ENCODE data around the gene RPL10.

RPL10 gene

DNA sequence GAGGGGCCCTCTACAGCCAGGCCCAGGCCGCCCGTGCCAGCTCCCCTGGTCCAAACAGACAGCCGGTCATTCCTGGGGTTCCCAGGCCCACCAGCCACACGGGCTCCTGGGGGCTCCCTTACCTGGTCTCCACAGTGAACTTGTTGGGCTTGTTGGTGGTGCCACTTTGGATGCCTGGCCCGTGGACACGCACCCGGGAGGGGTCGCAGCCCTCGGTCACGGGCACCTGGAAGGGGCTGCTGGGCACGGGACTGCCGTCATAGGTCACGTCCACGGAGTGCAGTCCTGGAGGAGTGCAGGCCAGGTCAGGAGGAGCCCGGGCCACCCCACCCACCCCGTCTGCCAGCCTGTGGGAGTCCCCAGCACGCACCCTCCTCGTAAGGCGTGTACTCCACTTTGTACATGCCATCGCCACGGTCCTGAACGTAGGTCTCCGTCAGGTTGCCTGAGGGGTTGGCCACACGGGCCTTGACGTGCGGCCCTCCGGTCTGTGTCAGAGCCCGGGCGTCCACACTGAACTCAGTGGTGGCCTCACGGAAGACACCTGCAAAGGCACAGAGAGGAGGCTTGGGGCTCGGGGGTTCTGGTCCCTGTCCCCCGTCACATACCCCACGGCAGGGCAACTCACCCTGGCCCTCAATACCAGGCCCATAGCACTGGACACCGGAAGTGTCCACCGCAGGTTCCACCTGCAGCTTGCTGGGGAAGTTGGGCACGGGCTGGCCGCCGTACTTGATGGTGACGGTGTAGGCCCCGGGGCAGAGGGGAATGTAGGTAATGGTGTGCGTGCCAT, 38.6 kb upstream of the RPL10 start:
- H3K4me1 ChIP-seq, result no peaks in the 10 kb centered on the region
- H3K27me3 ChIP-seq, result no peaks in the 10 kb centered on the region
- peaks cover 98% of the 10 kb centered on the region for H3K36me3 ChIP-seq
- peaks cover 47% of the 10 kb centered on the region for H4K20me1 ChIP-seq
- H3K4me3 ChIP-seq, result no peak overlapping the region
- no peak overlapping the region for H3K9ac ChIP-seq
- H3K27ac ChIP-seq, result no peak overlapping the region
- TF ChIP-seq Cebpa-rat (IDR thresholded peaks at IDR 0.05), result no peak
- no peak overlapping the region for H3K4me2 ChIP-seq
- peaks cover 45% of the 10 kb centered on the region for H3K9me3 ChIP-seq

DNA sequence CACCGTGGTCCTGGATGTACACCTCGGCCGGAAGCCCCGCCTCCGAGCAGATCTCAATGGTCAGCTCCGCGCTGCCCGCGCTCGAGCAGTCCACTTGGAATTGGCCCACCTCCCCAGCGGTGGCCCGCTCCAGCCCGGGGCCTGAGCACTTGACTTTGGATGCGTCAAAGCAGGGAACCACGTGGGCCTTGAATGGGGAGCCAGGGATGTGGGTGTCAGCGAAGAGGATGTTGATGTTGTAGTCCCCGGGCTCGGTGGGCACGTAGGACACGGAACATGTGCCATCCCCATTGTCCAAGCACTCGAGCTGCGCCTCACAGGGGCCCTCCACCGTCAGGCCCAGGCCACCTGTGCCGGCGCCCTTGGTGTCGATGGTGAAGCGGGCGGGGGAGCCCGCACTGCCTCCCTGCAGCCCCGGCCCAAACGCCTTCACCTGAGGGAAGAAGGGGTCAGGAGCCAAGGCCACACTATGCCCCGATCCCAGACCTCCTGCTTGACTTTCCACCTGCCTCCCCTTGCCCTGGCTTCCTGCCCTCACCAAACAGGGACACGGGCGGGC, 37.9 kb upstream of the RPL10 start:
- Histone ChIP-seq H3K9me3 (peaks cover 50% of the 10 kb centered on the region), H3K4me2 (no peak overlapping the region), H3K4me1 (no peaks in the 10 kb centered on the region), H4K20me1 (peaks cover 52% of the 10 kb centered on the region), H3K9ac (no peak overlapping the region), H3K4me3 (no peak overlapping the region), H3K36me3 (peaks cover 98% of the 10 kb centered on the region), H3K27me3 (no peaks in the 10 kb centered on the region), H3K27ac (no peak overlapping the region)
- TF ChIP-seq Cebpa-rat (IDR thresholded peaks at IDR 0.05), result no peak

DNA sequence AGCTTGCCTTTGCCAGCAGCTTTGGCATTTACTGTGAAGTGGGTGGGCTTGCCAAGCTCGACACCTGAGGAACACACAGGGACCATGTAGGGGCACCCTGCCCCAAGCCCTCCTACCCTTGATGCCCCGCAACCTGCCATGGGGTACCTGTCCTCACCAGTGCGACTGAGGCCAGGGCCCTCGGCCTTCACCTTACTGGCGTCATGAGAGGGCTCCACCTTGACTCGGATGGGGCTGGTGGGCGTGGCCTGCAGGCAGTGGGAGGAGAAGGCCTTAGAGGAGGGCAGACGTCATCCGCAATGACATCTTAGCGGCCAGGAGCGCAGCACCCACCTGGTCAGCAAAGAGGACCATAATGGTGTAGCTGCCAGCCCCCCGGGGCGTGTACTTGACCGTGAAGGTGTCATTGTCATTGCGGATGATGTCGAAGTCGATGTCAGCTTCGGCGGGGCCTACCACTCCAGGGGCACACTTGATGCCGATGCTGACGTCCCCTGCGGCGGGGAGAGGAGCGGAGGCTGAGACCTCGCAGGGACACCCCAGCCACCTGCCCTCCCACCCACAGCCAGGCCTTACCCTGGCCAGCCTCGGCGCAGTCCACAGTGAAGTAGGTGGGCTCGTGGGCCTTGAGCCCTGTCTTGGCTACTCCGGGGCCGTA, 36.0 kb upstream of the RPL10 start:
- Histone ChIP-seq H3K4me1 (no peaks in the 10 kb centered on the region), H4K20me1 (peaks cover 50% of the 10 kb centered on the region), H3K4me2 (no peak overlapping the region), H3K4me3 (no peak overlapping the region), H3K36me3 (peaks cover 99% of the 10 kb centered on the region), H3K27ac (no peak overlapping the region), H3K9ac (no peak overlapping the region), H3K9me3 (peaks cover 53% of the 10 kb centered on the region), H3K27me3 (no peaks in the 10 kb centered on the region)
- TF ChIP-seq Cebpa-rat (IDR thresholded peaks at IDR 0.05), result no peak

DNA sequence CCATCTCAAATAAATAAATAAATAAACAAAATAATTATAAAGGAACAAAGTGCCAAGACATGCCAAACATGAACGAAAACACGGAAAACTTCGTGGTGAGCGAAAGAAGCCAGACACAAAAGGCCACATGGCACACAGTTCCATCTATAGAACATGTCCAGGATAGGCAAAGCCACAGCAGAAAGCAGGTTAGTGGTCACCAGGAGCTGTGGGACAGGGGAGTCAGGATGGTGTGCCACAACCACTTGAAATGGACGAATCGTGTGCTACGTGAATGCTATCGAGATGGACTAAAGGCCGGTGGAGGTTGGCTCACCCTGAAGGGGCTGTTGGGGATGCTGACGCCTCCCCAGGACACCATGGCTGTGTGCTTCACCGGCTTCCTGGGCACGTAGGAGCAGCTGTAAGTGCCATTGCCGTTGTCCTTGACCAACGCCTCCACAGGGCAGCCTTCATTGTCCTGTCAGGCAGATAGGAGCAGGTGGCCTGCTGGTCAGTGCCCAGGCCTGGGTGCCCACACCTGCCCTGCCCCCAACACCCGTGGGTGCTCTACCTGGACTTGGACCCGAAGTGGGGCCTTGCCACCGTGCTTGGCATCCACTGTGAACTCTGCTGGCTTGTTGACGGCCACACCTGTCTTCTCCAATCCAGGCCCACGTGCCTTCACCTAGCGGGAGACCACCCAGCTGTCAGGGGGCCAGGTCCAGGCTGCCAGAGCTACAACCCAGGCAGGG, 34.3 kb upstream of the RPL10 start:
- no peak for TF ChIP-seq Cebpa-rat (IDR thresholded peaks at IDR 0.05)
- Histone ChIP-seq H4K20me1 (peaks cover 51% of the 10 kb centered on the region), H3K27me3 (no peaks in the 10 kb centered on the region)

DNA sequence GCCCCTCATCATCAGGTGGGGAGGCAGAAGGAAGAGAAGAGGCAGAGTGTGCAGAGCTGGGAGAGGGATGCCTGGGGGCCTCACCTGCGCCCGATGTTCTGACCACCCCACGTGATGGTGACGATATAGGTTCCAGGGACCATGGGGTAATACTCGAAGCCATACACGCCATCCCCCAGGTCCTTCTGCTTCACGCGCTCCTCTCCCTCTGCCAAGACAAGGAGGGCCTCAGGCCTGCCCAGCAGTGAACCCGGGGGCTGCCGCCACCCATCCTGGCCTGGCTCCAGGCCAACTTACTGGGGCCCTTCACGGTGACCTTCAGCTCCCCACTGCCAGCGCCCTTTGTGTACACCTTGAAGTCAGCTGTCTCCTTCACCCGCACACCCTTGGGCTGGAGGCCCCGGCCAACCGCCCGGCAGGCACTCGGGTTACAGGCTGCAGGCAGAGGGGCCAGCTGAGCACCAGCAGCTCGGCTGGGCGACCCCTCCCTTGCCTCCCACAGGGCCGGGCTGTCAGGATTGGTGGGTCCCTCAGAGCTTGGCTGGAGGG, 33.1 kb upstream of the RPL10 start:
- Histone ChIP-seq H3K36me3 (peaks cover 79% of the 10 kb centered on the region), H3K4me3 (no peak overlapping the region), H3K27ac (no peak overlapping the region), H3K9me3 (peaks cover 70% of the 10 kb centered on the region), H4K20me1 (peaks cover 55% of the 10 kb centered on the region), H3K27me3 (no peaks in the 10 kb centered on the region), H3K9ac (no peak overlapping the region), H3K4me2 (no peak overlapping the region), H3K4me1 (peaks cover 17% of the 10 kb centered on the region)
- no peak for TF ChIP-seq Cebpa-rat (IDR thresholded peaks at IDR 0.05)

More for the DNA sequence above, 34.3 kb upstream of the RPL10 start:
- no peak overlapping the region for H3K9ac ChIP-seq
- H3K36me3 ChIP-seq, result peaks cover 92% of the 10 kb centered on the region
- H3K27ac ChIP-seq, result no peak overlapping the region
- no peak overlapping the region for H3K4me2 ChIP-seq
- no peak overlapping the region for H3K4me3 ChIP-seq
- peaks cover 62% of the 10 kb centered on the region for H3K9me3 ChIP-seq
- peaks cover 14% of the 10 kb centered on the region for H3K4me1 ChIP-seq

DNA sequence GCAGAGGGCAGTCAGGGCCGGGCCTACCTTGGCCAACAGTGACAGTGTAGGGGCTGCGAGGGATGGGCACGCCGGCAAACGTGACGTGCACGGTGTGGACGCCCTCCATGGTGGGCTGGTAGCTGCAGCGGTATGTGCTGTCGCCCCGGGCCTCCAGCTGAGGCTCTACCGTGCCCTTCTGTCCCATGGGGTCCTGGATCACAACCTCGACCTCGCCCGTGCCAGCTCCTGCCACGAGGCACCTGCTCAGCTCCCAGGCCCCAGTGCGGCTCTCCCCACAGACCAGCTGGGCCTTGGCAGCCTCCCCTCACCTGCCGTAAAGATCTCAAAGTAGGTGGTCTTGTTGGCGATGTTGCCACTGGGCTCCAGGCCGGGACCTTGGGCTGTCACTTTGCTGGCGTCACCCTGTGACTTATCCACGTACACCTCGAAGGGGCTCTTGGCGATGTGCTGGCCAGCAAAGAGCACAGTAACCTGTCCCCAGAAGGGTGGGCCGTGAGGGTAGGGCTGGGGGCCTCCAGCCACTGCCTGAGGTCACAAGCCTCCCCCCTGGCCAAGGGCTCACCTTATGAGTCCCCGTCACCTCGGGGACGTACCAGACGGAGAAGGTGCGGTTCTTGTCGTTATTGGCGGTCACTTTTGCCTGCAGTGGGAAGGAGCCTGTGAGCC, 32.0 kb upstream of the RPL10 start:
- Histone ChIP-seq H3K27me3 (no peaks in the 10 kb centered on the region), H3K4me2 (no peak overlapping the region), H3K27ac (no peak overlapping the region), H3K4me3 (no peak overlapping the region), H3K9me3 (peaks cover 72% of the 10 kb centered on the region), H3K36me3 (peaks cover 70% of the 10 kb centered on the region), H4K20me1 (peaks cover 53% of the 10 kb centered on the region), H3K9ac (no peak overlapping the region), H3K4me1 (peaks cover 17% of the 10 kb centered on the region)
- no peak for TF ChIP-seq Cebpa-rat (IDR thresholded peaks at IDR 0.05)

DNA sequence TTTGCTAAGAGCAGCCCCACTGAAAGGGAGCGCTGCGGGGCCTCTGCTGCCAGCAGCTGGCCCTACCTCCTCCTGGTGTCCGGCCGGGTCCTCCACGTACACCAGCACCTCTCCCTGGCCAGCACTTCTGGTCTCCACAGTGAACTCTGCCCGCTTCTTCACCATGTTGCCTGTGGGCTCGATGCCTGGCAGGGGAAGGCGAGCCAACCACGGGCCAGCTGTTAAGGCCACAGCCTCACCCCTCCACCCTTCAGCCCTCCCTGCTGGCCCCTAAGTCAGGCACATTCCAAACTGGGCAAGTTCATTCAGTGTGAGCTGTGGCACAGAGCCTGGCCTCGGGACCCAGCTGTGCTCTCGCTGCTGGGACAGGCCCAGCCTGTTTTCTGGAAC, 31.5 kb upstream of the RPL10 start:
- Histone ChIP-seq H3K27me3 (peaks cover 2% of the 10 kb centered on the region; the same call in 1 of the 2 replicates), H3K27ac (no peak overlapping the region), H4K20me1 (peaks cover 48% of the 10 kb centered on the region), H3K4me1 (peaks cover 18% of the 10 kb centered on the region), H3K4me3 (no peak overlapping the region), H3K4me2 (no peak overlapping the region), H3K36me3 (peaks cover 65% of the 10 kb centered on the region), H3K9ac (no peak overlapping the region), H3K9me3 (peaks cover 66% of the 10 kb centered on the region)
- no peak for TF ChIP-seq Cebpa-rat (IDR thresholded peaks at IDR 0.05)

DNA sequence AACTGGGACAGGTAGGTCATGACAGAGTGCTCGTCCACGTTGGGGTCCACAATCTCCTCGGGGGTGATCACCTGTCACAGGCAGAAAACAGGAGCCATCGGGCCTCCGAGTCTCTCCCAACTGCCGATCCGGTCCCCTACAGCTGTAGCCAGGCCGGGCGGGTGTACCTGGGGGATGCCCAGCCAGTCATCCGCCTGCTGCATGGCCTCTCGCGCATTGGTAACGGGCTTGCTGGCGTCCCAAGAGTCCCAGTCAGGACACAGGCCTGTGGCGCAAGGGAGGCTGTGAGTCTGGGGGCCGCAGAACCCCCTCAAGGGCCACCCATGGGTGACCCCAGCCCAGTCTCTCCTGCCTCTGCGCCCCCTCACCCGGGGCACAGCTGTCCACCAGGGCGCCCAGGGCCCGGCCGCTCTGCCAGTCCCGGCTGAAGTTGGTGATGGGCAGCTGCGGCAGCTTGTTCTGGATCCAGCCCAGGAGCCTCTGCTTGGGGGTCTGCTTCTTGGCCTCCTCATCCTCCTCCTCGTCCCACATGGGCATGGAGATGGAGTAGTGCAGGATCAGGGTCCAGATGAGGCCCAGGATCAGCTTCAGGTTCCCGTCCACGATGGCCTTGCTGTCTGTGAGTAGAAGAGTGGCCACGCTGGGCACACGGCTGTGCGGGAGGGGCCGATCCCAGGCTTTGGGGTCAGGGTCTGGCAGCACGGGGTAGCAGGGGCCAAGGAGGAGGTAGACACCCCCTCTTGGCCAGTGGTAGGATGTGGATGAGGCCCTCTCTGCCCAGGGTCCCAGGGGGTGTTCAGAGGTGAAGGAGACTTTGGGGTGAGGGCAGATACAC, 30.5 kb upstream of the RPL10 start:
- TF ChIP-seq Cebpa-rat (IDR thresholded peaks at IDR 0.05), result no peak
- Histone ChIP-seq H4K20me1 (peaks cover 48% of the 10 kb centered on the region), H3K36me3 (peaks cover 54% of the 10 kb centered on the region), H3K9ac (0 out of 2 replicates have a peak overlapping the region, but pooled peaks have one; percentile 34), H3K27me3 (peaks cover 13% of the 10 kb centered on the region), H3K4me2 (peak overlapping the region; percentile 83), H3K27ac (peak overlapping the region; percentile 58), H3K9me3 (peaks cover 65% of the 10 kb centered on the region), H3K4me1 (peaks cover 26% of the 10 kb centered on the region), H3K4me3 (0 out of 2 replicates have a peak overlapping the region, but pooled peaks have one; percentile 78)
